GM12865 (cell line): Measurements from ENCODE around the gene USP49.

ENCODE experiments used
- DNase-seq: peaks from one replicate; pipeline ENCODE4 v3.0.0; 2010; ENCODE audit warnings: low read depth
- H3K4me3 ChIP-seq: 2 replicates; pipeline ENCODE4 v1.5.1; 2011; ENCODE audit warnings: mild to moderate bottlenecking, low read depth, low read length, control low read depth
- TF ChIP-seq, protein P1 (sequence below): IDR thresholded peaks from 2 replicates; pipeline ENCODE4 v1.5.1; 2011; ENCODE audit warnings: low read length, control low read depth, low read depth, inconsistent platforms; ENCODE audit not compliant: insufficient read depth; ENCODE audit errors: missing control alignments

USP49 gene

GRCh38 chr6:41826343-41827022 lies 68.7 kb downstream of the USP49 start:
- TF ChIP-seq, protein P1, sequence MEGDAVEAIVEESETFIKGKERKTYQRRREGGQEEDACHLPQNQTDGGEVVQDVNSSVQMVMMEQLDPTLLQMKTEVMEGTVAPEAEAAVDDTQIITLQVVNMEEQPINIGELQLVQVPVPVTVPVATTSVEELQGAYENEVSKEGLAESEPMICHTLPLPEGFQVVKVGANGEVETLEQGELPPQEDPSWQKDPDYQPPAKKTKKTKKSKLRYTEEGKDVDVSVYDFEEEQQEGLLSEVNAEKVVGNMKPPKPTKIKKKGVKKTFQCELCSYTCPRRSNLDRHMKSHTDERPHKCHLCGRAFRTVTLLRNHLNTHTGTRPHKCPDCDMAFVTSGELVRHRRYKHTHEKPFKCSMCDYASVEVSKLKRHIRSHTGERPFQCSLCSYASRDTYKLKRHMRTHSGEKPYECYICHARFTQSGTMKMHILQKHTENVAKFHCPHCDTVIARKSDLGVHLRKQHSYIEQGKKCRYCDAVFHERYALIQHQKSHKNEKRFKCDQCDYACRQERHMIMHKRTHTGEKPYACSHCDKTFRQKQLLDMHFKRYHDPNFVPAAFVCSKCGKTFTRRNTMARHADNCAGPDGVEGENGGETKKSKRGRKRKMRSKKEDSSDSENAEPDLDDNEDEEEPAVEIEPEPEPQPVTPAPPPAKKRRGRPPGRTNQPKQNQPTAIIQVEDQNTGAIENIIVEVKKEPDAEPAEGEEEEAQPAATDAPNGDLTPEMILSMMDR, result no peak
- DNase-seq, result no peak
- H3K4me3 ChIP-seq, result no peak overlapping the region

- TF ChIP-seq, protein P1, result no peak
- H3K4me3 ChIP-seq, result no peak overlapping the region
- no peak for DNase-seq
Measured at GRCh38 chr6:41824571-41825569, 70.3 kb downstream of the USP49 start.

DNA sequence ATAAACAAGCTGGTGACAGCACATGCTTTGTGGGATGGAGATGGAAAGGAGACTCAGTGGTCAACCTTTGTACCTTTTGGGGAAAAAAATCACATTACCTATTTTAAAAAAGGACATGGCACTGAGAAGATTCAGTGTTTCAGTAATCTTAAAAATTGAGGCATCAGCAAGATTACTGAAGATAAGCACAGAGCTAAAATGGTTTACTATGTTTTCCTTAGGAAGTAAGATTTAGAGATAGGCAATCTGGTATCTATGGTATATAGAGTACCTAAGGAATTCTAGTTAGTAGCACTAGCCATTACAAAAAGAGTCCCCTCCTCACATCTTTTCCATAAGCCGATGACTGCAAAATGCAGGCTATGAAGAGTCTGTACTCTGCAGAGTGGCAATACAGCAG lies 72.0 kb downstream of the USP49 start:
- TF ChIP-seq, protein P1, result no peak
- H3K4me3 ChIP-seq, result no peak overlapping the region
- no peak for DNase-seq

- no peak for DNase-seq
- no peak overlapping the region for H3K4me3 ChIP-seq
- TF ChIP-seq, protein P1, result no peak
Measured at GRCh38 chr6:41822021-41822420, 73.2 kb downstream of the USP49 start.

DNA sequence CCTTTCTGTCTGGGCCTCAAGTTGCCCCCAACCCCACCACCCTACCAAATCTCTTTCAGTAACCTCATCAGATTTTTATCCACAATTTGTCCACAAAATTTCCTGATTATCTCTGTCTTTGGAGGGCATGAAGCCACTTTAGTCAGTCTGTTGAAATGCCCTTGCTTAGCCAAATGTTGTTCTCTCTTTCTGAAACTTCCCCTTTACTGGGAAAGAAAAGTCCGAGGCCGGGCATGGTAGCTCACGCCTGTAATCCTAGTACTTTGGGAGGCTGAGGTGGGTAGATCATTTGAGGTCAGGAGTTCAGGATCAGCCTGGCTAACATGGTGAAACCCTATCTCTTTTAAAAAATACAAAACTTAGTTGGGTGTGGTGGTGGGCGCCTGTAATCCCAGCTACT lies 73.9 kb downstream of the USP49 start:
- TF ChIP-seq, protein P1, result no peak
- no peak overlapping the region for H3K4me3 ChIP-seq

DNA sequence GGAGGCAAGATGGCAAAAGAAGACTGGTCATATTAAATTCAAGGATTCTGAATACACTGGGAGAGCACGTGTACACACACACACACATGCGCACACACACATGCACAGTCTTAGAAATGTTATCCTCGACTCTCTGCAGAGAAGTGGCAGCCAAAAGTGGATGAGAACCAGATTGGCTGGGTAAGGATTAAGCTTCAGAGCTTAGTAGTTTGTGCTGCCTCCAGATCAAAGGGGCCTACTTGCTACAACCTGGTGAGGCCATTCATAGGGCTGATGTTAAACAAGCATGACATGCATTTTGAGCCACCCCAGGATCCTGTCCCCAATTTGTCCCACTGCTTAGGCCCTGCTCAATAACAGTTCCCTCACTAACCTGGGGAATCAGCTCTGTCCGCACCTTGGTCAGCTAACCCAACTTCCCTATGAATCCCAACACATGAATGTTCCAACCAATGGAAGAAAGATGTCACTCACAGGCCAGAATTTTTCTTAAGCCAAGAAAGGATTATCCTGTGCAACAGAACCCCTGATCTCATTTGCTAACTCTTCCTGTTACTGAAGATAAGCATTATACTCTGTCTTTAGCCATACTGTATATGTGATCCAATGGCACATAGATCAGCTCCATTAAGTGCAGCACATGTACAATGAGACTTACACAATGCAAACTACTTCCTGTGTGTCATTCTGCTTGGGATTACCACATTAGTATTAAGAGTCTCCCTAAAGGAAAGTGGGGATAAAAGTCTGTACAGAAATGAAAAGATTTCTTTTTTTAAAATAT lies 76.7 kb downstream of the USP49 start:
- DNase-seq, result no peak
- TF ChIP-seq, protein P1, result no peak
- H3K4me3 ChIP-seq, result no peak overlapping the region

More for the DNA sequence above, 73.9 kb downstream of the USP49 start:
- no peak for DNase-seq
